D341Med (cell line): ENCODE measurements around the gene WDR55.
"Not testable (repeated sequence)": the region's sequence is repeated elsewhere in the genome, so short reads cannot be mapped to it uniquely, and the experiment has no call there.

ENCODE experiments used
- DNase-seq: peaks from one replicate; pipeline ENCODE4 v3.0.0; 2012; ENCODE audit warnings: low spot score

The WDR55 gene

DNA sequence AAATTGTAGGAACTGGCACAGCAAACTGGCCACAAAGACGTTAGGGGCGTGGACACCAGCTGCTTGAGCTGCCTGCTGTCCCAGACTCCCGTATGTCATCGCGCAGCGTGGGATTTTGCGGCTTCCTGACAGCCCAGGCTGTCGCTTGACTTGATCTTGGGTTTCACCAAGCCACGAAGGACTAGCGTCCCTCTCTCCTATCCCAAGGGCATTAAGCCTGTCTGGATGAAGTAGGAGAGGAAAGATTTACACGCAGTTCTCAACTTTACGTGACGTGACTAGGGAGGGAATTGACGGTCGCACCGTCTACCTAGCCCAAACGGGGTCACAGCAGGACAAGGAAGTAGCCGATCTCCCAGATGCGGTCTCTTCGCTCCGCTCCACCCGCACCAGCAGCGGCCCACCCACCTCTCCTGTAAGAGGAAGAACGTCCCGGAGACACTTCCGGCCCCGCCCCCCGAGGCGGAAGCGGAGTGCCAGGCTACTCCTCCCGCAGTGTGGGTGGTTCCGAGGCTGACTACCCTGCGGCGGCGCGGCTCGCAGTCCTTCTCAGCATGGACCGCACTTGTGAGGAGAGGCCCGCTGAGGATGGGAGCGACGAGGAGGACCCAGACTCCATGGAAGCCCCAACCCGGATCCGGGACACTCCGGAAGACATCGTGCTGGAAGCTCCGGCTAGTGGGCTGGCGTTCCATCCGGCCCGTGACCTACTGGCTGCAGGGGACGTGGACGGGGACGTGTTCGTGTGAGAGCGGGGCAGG lies at the start of gene WDR55:
TSS of gene WDR55 (plus strand) at position 546 of the 761 bp plus-strand sequence. CDS start at position 555, 9 bp downstream.
- peak; percentile 94 for DNase-seq

DNA sequence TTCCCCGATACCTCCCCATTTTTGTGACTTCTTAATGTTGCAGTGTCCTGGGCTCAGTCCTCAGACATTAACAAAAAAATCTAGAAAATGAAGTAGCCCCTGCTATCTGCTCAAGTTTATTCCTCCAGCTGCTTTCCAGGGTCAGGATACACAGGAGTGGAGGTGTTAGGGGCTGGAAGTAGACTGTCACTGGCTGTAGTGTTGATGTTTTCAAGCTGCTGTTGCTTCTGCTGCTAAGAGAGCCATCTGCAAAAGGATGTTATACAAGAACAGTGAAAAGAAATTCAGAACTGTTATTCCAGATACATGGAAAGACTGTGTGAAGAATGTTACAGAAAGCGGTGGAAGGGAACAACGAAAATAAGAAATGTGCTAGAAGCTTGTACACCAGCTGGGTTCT lies 42.4 kb upstream of the WDR55 start:
- no peak for DNase-seq

DNA sequence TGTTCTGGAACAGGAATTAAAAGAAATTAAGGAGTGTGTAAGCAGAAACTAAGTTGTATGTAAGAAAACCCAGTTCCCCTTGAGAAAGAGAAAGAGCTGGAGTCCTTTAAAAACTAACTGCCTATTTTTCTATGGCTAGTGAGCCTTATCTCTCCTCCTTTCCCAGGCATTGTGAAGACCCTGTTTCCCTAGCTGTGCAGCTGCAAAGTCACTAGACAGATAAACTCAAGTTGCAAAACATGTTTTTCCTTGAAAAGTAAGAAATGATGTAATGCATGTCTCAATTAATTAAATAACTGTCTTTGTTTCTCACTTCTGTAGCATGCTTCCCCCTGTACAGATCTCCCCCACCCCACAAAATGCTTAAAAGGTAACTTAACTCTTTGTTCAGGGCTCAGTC lies 41.6 kb upstream of the WDR55 start:
- not testable (repeated sequence) for DNase-seq

GRCh38 chr5:140624886-140625285 lies 39.8 kb upstream of the WDR55 start:
- not testable (repeated sequence) for DNase-seq

- no peak for DNase-seq
These were observed 36.7 kb upstream of the WDR55 start for GRCh38 chr5:140627972-140628371.

GRCh38 chr5:140628711-140629110 lies 36.0 kb upstream of the WDR55 start:
- DNase-seq, result no peak

GRCh38 chr5:140630292-140631035 lies 34.2 kb upstream of the WDR55 start:
- no peak for DNase-seq

DNA sequence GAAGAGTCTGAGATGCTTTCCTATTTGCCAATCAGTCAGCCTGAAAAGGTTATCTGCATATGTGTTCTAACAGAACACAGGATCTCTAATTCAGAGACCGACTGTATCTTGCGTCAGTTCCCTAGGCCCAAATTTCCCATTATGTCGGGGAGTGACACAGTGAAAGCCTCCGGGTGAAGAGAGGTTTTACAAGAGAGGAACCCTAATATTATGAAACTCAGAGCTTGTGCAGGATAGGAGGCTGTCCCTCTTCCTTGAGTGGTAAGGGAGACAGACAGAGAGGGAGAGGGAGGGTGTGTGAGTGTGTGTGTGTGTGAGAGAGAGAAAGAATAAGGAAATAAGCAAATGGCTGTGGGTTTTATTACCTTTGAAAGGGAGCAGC lies 33.7 kb upstream of the WDR55 start:
- DNase-seq, result no peak

DNA sequence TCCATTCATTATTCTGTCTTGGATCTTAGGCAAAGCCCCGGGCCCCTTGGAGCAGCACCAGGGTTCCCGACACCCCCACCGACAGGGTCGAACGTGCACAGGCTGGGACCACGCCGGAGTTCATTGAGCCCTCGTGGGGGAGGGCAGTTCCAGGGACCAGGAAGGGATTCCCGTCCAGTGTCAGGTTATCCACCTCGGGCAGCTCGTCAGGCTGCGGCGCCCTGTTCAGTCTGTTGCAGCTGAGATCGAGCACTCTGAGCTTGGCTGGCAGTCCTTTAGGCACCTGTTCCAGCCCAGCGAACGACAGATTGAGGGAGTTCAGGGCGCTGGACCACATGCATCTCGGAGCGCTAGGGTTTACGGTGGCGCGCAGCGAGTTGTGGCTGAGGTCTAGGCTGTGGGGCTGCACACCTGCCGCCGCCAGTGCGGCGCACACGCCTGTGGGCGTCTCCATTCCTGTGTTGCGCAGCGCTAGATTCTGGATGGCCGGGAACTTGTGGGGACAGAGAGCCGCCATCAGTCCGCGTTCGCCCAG lies 32.8 kb upstream of the WDR55 start:
- DNase-seq, result no peak

DNA sequence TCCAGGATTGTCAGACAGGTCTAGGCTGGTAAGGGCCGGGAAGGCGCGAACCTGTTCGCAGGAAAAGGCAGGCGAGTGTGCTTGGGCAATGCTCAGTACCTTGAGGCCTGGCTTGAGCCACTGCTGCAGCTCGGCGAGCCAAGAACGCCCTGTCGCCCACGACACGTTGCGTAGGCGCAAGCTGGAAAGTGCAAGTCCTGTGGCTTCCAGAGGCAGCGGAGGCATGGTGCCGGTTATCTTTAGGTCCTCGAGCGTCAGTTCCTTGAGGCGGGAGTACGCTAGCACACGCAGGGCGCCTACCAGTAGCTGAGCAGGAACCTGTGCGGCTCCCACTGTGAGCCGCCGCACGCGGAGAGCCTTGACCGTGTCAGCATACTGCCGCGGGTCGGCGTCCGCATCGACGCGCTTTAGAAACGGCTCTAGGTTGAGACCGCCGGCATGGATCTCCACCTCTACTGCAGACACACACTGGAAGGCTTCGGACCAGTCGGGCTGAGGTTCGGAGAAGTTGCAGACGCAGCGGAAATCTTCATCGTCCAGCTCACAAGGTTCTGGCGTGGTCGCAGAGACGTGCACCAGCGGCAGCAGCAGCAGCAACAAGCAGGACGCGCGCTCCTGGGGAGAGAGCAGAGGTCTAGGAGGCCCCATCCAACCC lies 32.2 kb upstream of the WDR55 start:
- DNase-seq, result no peak

DNA sequence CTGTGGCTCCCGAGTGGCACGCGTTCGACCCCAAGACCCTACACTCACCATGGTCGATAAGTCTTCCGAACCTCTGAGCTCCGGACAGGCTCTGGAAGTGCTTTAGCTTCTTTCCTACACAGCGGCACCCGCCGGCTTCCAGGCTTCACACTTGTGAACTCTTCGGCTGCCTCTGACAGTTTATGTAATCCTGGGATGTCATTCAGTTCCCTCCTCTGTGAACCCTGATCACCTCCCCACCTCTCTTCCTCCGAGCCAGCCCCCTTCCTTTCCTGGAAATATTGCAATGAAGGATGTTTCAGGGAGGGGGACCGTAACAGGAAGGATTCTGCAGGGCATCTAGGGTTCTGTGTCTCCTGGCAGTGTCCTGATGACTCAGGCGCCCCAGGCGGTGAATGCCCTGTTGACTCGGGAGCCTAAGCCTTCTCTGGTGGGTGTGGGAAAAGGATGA lies 31.7 kb upstream of the WDR55 start, which contains the start of gene CD14:
TSS of gene CD14 (minus strand) at position 155 of the 451 bp plus-strand sequence. CDS start at position 51, 104 bp downstream.
- DNase-seq, result no peak

GRCh38 chr5:140633501-140633900 lies 31.2 kb upstream of the WDR55 start:
- DNase-seq, result no peak

- DNase-seq, result no peak
These were observed 30.6 kb upstream of the WDR55 start for GRCh38 chr5:140634103-140634502.

DNA sequence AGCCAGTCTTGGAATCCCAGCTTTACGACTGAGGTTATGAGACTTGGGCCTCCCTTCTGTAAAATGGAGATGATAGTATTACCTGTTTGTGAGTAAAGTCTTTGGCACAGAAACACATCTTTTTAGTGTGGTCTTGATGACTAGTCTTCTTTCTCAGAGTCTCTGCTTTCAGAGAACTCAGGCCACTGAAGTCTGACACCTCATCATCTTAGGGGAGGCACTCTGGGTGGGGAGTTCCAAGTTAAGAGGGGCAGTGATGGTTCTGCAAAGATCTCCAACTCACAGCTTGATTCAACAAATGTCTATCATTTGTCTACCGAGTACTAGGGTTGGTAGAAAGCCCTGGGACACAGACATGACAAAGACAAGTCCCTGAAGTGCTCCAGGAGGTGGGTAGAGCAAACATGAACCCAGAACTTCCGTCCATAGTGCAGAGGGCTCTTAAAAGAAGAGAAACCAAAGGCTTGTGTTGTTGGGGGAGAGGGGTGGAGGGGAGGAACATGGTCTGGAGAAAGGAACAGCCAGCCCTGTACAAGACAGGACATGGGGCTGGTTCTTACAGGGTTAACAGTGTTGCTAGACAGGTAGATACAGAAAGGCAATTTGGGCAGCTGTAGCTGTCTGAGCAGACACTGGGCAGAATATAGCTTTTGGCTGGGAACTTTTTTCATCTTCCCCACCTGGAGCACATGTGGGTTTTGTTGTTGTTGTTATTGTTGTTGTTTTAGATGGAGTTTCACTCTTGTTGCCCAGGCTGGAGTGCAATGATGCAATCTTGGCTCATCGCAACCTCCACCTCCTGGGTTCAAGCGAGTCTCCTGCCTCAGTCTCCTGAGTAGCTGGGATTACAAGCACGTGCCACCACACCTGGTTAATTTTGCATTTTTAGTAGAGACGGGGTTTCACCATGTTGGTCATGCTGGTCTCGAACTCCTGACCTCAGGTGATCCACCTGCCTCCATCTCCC lies 29.1 kb upstream of the WDR55 start:
- no peak for DNase-seq

- no peak for DNase-seq
These were observed 27.2 kb upstream of the WDR55 start for GRCh38 chr5:140637371-140638100.

GRCh38 chr5:140638898-140639147 lies 25.9 kb upstream of the WDR55 start:
- DNase-seq, result not testable (repeated sequence)

DNA sequence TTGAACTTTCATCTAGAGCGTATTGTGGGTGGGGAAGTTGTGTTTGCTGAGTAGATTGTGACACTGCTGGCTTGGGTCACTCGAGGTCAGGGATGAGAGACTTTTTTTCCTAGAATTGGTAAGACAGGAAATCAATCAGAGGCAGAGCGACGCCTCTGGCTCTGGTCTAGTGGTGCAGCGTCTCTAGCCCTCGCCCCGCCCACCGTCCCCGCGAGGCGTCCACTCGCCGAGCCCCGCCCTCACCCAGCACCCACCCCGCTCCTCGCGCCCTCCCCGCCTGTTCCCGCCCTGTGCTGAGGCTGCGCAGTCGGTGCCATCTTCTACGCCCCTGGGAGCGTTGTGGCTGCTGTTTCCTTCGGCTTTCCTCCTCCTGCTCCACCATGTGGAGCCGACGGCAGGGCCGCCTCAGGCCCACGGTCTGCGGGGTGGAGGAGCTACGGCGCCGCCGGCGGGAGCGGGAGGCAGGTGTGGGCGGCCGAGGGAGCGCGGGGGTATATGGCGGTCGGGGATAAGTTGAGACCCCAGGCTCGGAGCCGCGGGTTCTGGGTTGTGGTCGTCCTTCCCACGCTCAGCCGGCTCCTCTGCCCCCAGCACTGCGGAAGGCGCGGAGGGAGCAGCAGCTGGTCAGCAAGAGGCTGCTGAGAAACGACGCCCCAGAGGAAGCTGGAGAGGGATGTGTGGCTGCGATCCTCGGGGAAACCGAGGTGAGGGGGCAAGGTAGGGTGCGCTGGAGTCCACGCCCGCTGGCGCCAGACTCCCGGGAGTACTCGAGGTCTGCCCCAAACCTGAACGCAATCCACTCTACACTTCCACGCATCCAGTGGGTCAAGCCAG lies 25.3 kb upstream of the WDR55 start, which contains the start of gene TMCO6:
TSS of gene TMCO6 (plus strand) at position 304 of the 834 bp plus-strand sequence. CDS start at position 381, 77 bp downstream.
- DNase-seq, result peak; percentile 99

DNA sequence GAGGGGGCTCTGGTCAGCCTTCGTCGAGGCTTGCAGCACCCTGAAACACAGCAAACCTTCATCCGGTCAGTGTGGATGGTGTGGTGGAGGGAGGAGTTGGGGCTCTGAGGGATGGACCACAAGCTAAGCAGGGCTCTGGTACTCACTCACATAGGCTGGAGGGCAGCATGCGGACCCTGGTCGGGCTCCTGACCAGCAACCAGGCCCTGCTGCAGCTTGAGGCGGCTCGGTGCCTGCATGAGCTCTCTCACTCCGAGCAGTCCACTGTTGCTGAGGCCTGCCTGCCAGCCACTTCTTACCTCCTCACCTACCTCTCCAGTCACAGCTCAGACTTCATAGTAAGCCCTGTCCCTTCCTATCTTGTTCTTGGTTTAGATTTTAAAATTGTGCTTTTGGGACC lies 23.0 kb upstream of the WDR55 start:
- no peak for DNase-seq

DNA sequence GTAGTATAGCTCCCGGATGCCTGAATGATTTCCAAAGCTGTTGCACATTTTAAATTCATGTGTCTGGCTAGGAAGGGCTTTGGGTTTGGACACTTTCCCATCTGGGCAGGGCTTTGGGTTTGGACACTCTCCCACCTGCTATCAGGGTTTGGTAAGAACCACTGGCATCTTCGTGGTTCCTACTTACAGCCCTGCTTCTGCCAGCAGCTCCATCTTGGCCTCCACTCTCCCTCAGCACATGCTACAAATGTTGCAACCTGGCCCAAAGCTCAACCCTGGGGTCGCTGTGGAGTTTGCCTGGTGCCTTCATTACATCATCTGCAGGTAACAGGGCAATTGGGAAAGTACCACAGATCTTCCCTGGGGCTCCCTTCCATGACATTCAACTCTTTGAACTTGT lies 22.0 kb upstream of the WDR55 start:
- no peak for DNase-seq

DNA sequence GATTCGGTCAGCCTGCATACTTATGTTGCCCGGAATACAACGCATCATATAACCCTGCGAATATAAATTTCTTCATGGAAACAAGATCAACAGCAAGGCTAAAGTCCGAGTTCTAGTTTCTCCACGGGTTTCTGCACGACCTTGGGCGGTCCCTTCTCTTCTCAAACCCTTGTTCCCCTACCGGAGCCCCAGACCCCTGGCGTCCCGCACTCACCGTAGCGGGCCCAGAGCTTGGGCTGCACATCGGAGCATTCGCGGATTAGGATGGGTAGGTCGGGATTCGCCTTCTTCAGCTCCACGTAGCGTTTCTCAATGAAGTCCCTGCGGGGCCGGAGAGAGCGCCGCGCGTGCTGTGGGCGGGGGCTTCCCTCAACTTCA lies 17.7 kb upstream of the WDR55 start:
- DNase-seq, result no peak
